Astrocyte (in vitro differentiated cells and primary cell): Measurements from ENCODE around the gene RBM38. TPM values are rescaled to one million over a fixed set of nuclear protein-coding genes. Genes with fewer than 3 reads are reported as not detected.

ENCODE experiments used
- DNase-seq: peaks from one replicate; pipeline ENCODE4 v3.0.0-alpha.2; 2010; ENCODE audit warnings: low read depth
- FAIRE-seq: peaks from 2 replicates; lab custom pipeline; 2011; peaks lifted over from hg19 to GRCh38; lab: Jason Lieb, UNC
- H2AFZ ChIP-seq: 2 replicates; pipeline ENCODE4 v1.6.0; 2012; ENCODE audit warnings: low read depth, low read length, inconsistent platforms
- H3K27ac ChIP-seq: 2 replicates; pipeline ENCODE4 v1.5.1; 2011; ENCODE audit warnings: low read depth, low read length, inconsistent platforms
- H3K27me3 ChIP-seq: 2 replicates; pipeline ENCODE4 v1.6.0; 2011; ENCODE audit warnings: low read length, inconsistent platforms; ENCODE audit not compliant: insufficient read depth
- H3K36me3 ChIP-seq: 2 replicates; pipeline ENCODE4 v1.5.1; 2011; ENCODE audit warnings: low read length, inconsistent platforms; ENCODE audit not compliant: insufficient read depth
- H3K4me1 ChIP-seq: 2 replicates; pipeline ENCODE4 v1.5.1; 2011; ENCODE audit warnings: low read length, inconsistent platforms; ENCODE audit not compliant: insufficient read depth
- H3K4me2 ChIP-seq: 2 replicates; pipeline ENCODE4 v1.6.0; 2012; ENCODE audit warnings: low read length, inconsistent platforms
- H3K4me3 ChIP-seq: 2 replicates; pipeline ENCODE4 v1.5.1; 2011; ENCODE audit warnings: low read depth, mild to moderate bottlenecking, low read length, inconsistent platforms; ENCODE audit not compliant: insufficient read depth
- H3K79me2 ChIP-seq: 2 replicates; pipeline ENCODE4 v1.6.0; 2012; ENCODE audit warnings: mild to moderate bottlenecking, low read length, inconsistent platforms; ENCODE audit not compliant: insufficient read depth
- H3K9ac ChIP-seq: 2 replicates; pipeline ENCODE4 v1.6.0; 2012; ENCODE audit warnings: mild to moderate bottlenecking, low read length, inconsistent platforms
- H3K9me3 ChIP-seq: 2 replicates; pipeline ENCODE4 v1.5.1; 2012; ENCODE audit warnings: low read depth, mild to moderate bottlenecking, low read length, inconsistent platforms; ENCODE audit not compliant: insufficient read depth
- H4K20me1 ChIP-seq: 2 replicates; pipeline ENCODE4 v1.6.0; 2012; ENCODE audit warnings: low read length, inconsistent platforms; ENCODE audit not compliant: insufficient read depth
- H3K27ac Mint-ChIP-seq: one replicate; pipeline ENCODE4 v1.8.0; 2021; ENCODE audit warnings: mild to moderate bottlenecking, mixed read lengths; ENCODE audit not compliant: unreplicated experiment
- H3K27me3 Mint-ChIP-seq: one replicate; pipeline ENCODE4 v1.8.0; 2021; ENCODE audit warnings: low read depth, mixed read lengths; ENCODE audit not compliant: unreplicated experiment
- H3K36me3 Mint-ChIP-seq: one replicate; pipeline ENCODE4 v1.8.0; 2021; ENCODE audit warnings: low read depth, mixed read lengths; ENCODE audit not compliant: unreplicated experiment
- H3K4me1 Mint-ChIP-seq: one replicate; pipeline ENCODE4 v1.8.0; 2021; ENCODE audit warnings: low read depth, mixed read lengths; ENCODE audit not compliant: unreplicated experiment
- H3K4me3 Mint-ChIP-seq: one replicate; pipeline ENCODE4 v1.8.0; 2021; ENCODE audit warnings: mild to moderate bottlenecking, moderate library complexity, mixed read lengths; ENCODE audit not compliant: unreplicated experiment
- H3K9me3 Mint-ChIP-seq: one replicate; pipeline ENCODE4 v1.8.0; 2021; ENCODE audit warnings: mild to moderate bottlenecking, mixed read lengths; ENCODE audit not compliant: unreplicated experiment
- CTCF ChIP-seq: IDR thresholded peaks from 2 replicates; pipeline ENCODE4 v1.5.1; 2011; ENCODE audit warnings: low read depth, mild to moderate bottlenecking, inconsistent platforms, low read length, moderate library complexity; ENCODE audit not compliant: insufficient read depth
- EZH2 ChIP-seq: IDR thresholded peaks from 2 replicates; pipeline ENCODE4 v1.6.1; 2012; ENCODE audit warnings: mild to moderate bottlenecking, low read length, inconsistent platforms; ENCODE audit not compliant: insufficient read depth
- total RNA-seq: library from RNA; stranded (reverse); gene quantifications from 2 replicates; pipeline ENCODE4 v1.2.1, GENCODE V29; 2021

The RBM38 gene
- total RNA-seq, 1 donor from 2014 or later = 43.5 TPM

DNA sequence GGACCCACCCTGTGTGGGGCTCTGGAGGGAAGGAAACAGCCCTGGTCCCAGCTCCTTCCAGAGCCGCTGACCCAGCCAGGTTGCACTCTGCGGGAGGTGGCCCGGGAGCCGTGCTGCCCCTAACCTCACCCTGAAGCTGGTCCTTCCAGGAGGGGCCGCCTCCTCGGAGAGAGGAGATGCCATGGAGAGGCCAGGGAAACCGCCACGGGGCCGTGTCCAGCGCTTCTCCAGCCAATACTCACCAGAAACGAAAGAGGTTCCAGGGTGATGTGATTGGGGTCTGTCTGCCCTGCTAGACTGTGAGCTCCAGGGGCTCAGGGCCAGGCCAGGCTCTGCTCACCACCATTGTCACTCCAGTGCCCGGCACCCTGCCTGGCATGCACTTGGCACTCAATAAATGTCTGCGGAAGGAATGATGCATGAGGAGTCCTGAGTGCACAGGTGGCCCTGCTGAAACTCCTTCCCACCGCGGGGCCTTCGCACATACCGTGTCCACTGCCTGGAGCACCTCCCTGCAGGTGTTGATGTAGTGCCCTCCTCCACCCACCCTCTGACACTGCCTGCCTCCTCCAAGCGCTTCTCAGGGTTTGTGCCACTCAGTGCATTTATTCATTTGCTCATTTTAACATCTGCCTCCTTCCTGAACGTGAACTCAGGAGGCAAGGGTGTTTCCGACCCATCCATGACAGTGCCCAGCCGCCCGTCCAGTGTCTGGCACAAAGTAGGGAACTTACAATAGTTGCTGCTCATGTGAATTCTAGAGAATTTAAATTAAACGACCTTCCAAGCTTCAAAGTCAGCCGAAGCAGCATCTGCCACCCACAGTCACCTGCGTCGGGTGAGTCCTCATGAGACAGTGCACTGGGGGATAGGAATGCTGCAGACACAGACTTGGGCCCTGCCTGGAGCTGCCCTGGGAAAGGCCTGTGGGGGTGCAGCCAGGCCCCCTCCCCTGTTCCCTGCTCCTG, 30.3 kb downstream of the RBM38 start:
- Histone ChIP-seq H3K9ac (no peak overlapping the region), H4K20me1 (no peaks in the 10 kb centered on the region), H3K27me3 (peaks cover 14% of the 10 kb centered on the region), H3K27ac (no peak overlapping the region), H3K4me1 (peaks cover 8% of the 10 kb centered on the region), H3K4me3 (no peak overlapping the region), H2AFZ (no peak overlapping the region), H3K9me3 (no peaks in the 10 kb centered on the region), H3K4me2 (no peak overlapping the region), H3K36me3 (no peaks in the 10 kb centered on the region), H3K79me2 (no peaks in the 10 kb centered on the region)
- Mint-ChIP-seq H3K27me3 (peaks cover 19% of the 10 kb centered on the region), H3K36me3 (no peaks in the 10 kb centered on the region), H3K4me1 (peaks cover 4% of the 10 kb centered on the region), H3K4me3 (no peak overlapping the region), H3K9me3 (no peaks in the 10 kb centered on the region), H3K27ac (peak overlapping the region; percentile 23)
- TF ChIP-seq CTCF (no peak), EZH2 (no peak)
- no peak for DNase-seq
- FAIRE-seq = no peak

- DNase-seq (no peak), FAIRE-seq (no peak)
- Histone ChIP-seq H3K4me2 (no peak overlapping the region), H4K20me1 (no peaks in the 10 kb centered on the region), H3K36me3 (no peaks in the 10 kb centered on the region), H3K79me2 (no peaks in the 10 kb centered on the region), H3K9me3 (no peaks in the 10 kb centered on the region), H3K4me1 (peaks cover 8% of the 10 kb centered on the region), H3K4me3 (no peak overlapping the region), H2AFZ (no peak overlapping the region), H3K9ac (no peak overlapping the region), H3K27me3 (peaks cover 14% of the 10 kb centered on the region), H3K27ac (no peak overlapping the region)
- no peak overlapping the region for H3K4me3 Mint-ChIP-seq
- H3K4me1 Mint-ChIP-seq = peaks cover 4% of the 10 kb centered on the region
- H3K36me3 Mint-ChIP-seq = no peaks in the 10 kb centered on the region
- no peak for TF ChIP-seq EZH2
- TF ChIP-seq CTCF = no peak
- peaks cover 16% of the 10 kb centered on the region for H3K27me3 Mint-ChIP-seq
- H3K9me3 Mint-ChIP-seq = no peaks in the 10 kb centered on the region
- no peak overlapping the region for H3K27ac Mint-ChIP-seq
Observed at GRCh38 chr20:57422254-57422653, 31.1 kb downstream of the RBM38 start.
